ENCODE measurements around the gene ZYG11A. TPM values are rescaled to one million over a fixed set of nuclear protein-coding genes. Genes with fewer than 3 reads are reported as not detected.
A peak's percentile ranks its signal among the peaks of the same experiment; 100 is the strongest.

The ZYG11A gene
- total and polyA plus RNA-seq, 4 donors, result 0.38 to 1.8 (median 0.76) TPM

- Histone ChIP-seq H3K36me3 (ENCODE audit: control insufficient read depth in 4 of 4, insufficient read depth in 3 of 4, low read depth in 1 of 4, low read length in 3 of 4) (peaks cover 3 to 38% (median 24%) of the 10 kb centered on the region in 4 donors), H3K9ac (ENCODE audit: low read depth in 1 of 2, low read length in 2 of 2) (no peak overlapping the region), H3K27ac (ENCODE audit: low read depth in 1 of 2, low read length in 2 of 2) (peak overlapping the region in 1 of 2 donors; percentile 20), H3K9me3 (ENCODE audit: control insufficient read depth in 4 of 4, low read length in 3 of 4) (no peaks in the 10 kb centered on the region), H3K4me3 (ENCODE audit: low read depth in 1 of 3, low read length in 3 of 3) (no peak overlapping the region), H3K4me1 (ENCODE audit: control insufficient read depth in 4 of 4, insufficient read depth in 4 of 4, low read length in 3 of 4) (peaks cover 9 to 55% (median 38%) of the 10 kb centered on the region in 4 donors), H3K27me3 (ENCODE audit: control insufficient read depth in 4 of 4, insufficient read depth in 4 of 4, low read length in 3 of 4) (no peaks in the 10 kb centered on the region)
- TF ChIP-seq ATF3 (IDR thresholded peaks at IDR 0.05) (no peak), RAD21 (IDR thresholded peaks at IDR 0.05) (peak; percentile 66 to 71), YY1 (IDR thresholded peaks at IDR 0.05) (peak; percentile 17), EGR1 (IDR thresholded peaks at IDR 0.05; ENCODE audit: low read depth in 2 of 2) (no peak)
- TF ChIP-seq, protein P1, sequence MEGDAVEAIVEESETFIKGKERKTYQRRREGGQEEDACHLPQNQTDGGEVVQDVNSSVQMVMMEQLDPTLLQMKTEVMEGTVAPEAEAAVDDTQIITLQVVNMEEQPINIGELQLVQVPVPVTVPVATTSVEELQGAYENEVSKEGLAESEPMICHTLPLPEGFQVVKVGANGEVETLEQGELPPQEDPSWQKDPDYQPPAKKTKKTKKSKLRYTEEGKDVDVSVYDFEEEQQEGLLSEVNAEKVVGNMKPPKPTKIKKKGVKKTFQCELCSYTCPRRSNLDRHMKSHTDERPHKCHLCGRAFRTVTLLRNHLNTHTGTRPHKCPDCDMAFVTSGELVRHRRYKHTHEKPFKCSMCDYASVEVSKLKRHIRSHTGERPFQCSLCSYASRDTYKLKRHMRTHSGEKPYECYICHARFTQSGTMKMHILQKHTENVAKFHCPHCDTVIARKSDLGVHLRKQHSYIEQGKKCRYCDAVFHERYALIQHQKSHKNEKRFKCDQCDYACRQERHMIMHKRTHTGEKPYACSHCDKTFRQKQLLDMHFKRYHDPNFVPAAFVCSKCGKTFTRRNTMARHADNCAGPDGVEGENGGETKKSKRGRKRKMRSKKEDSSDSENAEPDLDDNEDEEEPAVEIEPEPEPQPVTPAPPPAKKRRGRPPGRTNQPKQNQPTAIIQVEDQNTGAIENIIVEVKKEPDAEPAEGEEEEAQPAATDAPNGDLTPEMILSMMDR (IDR thresholded peaks at IDR 0.05; ENCODE audit: low read depth, low read length, missing input control), result no peak
- 38% methylated on average over 1 of the region's 1 CpG for WGBS
- no peak for DNase-seq (ENCODE audit: low spot score)
Observed at GRCh38 chr1:52901384-52901783, 58.8 kb downstream of the ZYG11A start.

- WGBS, result 95% methylated on average over 13 of the region's 13 CpGs
- DNase-seq (ENCODE audit: low spot score), result no peak
- no peaks in the 10 kb centered on the region for H3K27me3 ChIP-seq (ENCODE audit: control insufficient read depth in 4 of 4, insufficient read depth in 4 of 4, low read length in 3 of 4)
- peak overlapping the region in 1 of 2 donors; percentile 17 for H3K27ac ChIP-seq (ENCODE audit: low read depth in 1 of 2, low read length in 2 of 2)
- TF ChIP-seq, protein P1 (IDR thresholded peaks at IDR 0.05; ENCODE audit: low read depth, low read length, missing input control), result no peak
- TF ChIP-seq HNF4A (conservative IDR thresholded peaks at IDR 0.05), result no peak
- no peak for TF ChIP-seq RXRA (IDR thresholded peaks at IDR 0.05)
- TF ChIP-seq JUND (IDR thresholded peaks at IDR 0.05), result no peak
- no peak for TF ChIP-seq FOXA2 (IDR thresholded peaks at IDR 0.05)
- TF ChIP-seq NR2F2 (IDR thresholded peaks at IDR 0.05), result no peak
- TF ChIP-seq EGR1 (IDR thresholded peaks at IDR 0.05; ENCODE audit: low read depth in 2 of 2), result no peak
- no peak for TF ChIP-seq ATF3 (IDR thresholded peaks at IDR 0.05)
- no peak for TF ChIP-seq FOXA1 (IDR thresholded peaks at IDR 0.05)
- H3K4me3 ChIP-seq (ENCODE audit: low read depth in 1 of 3, low read length in 3 of 3), result no peak overlapping the region
- peaks cover 19 to 70% (median 58%) of the 10 kb centered on the region in 4 donors for H3K4me1 ChIP-seq (ENCODE audit: control insufficient read depth in 4 of 4, insufficient read depth in 4 of 4, low read length in 3 of 4)
- H3K36me3 ChIP-seq (ENCODE audit: control insufficient read depth in 4 of 4, insufficient read depth in 3 of 4, low read depth in 1 of 4, low read length in 3 of 4), result peaks cover 0 to 17% (median 3%) of the 10 kb centered on the region in 4 donors
- no peak overlapping the region for H3K9ac ChIP-seq (ENCODE audit: low read depth in 1 of 2, low read length in 2 of 2)
- no peaks in the 10 kb centered on the region for H3K9me3 ChIP-seq (ENCODE audit: control insufficient read depth in 4 of 4, low read length in 3 of 4)
Observed at GRCh38 chr1:52904208-52904926, 61.8 kb downstream of the ZYG11A start.

All from liver (tissue), 9 donors.